Esophagus muscularis mucosa (tissue), 4 donors: Measurements from ENCODE around the gene FPR3. TPM values are rescaled to one million over a fixed set of nuclear protein-coding genes. Genes with fewer than 3 reads are reported as not detected.
A peak's percentile ranks its signal among the peaks of the same experiment; 100 is the strongest.

Experiments used
- DNase-seq: peaks from one replicate; pipeline ENCODE4 v3.0.0-alpha.2; 2017; ENCODE audit errors: extremely low spot score
- H3K27ac ChIP-seq, 4 donors: fragments of 200-600 bp; sonication (generic); replicated peaks in 1 of 4; 1 replicate in 3 of 4; 2 replicates in 1 of 4; pipeline ENCODE4 v1.5.1; 2016 to 2019; ENCODE audit warnings: mild to moderate bottlenecking in 1 of 4
- H3K27me3 ChIP-seq, 4 donors: fragments of 200-600 bp; sonication (generic); one replicate each; pipeline versions ENCODE4 v1.5.1 to v1.6.0; 2016 to 2019
- H3K36me3 ChIP-seq, 4 donors: fragments of 200-600 bp; sonication (generic); one replicate each; pipeline ENCODE4 v1.5.1; 2016 to 2019
- H3K4me1 ChIP-seq, 4 donors: fragments of 200-600 bp; sonication (generic); one replicate each; pipeline ENCODE4 v1.5.1; 2016 to 2019
- H3K4me3 ChIP-seq, 4 donors: fragments of 200-600 bp; sonication (generic); 1 replicate in 2 of 4; 2 replicates in 2 of 4; pipeline ENCODE4 v1.5.1; 2016 to 2019; ENCODE audit warnings: mild to moderate bottlenecking in 4 of 4, moderate library complexity in 1 of 4
- H3K9me3 ChIP-seq, 4 donors: fragments of 200-600 bp; sonication (generic); 1 replicate in 3 of 4; 2 replicates in 1 of 4; pipeline ENCODE4 v1.5.1; 2016 to 2019
- EP300 ChIP-seq: sonication (generic); formaldehyde crosslinking; IDR thresholded peaks from one replicate; pipeline ENCODE4 v1.6.1; 2017; ENCODE audit warnings: antibody characterized with exemption
- POLR2A ChIP-seq: fragments of 450-650 bp; IDR thresholded peaks from one replicate; pipeline ENCODE4 v1.6.1; 2017; ENCODE audit warnings: antibody characterized with exemption, moderate library complexity, mild to moderate bottlenecking, low read depth
- POLR2AphosphoS5 ChIP-seq, 2 donors: sonication (generic); formaldehyde crosslinking; IDR thresholded peaks; one replicate each; pipeline ENCODE4 v1.6.1; 2017; ENCODE audit warnings: antibody characterized with exemption in 2 of 2
- WGBS: methylation state at CpG from one replicate; pipeline ENCODE4 v1.1.5; 2018; 5-methylcytosine and 5-hydroxymethylcytosine counted together
- intact Hi-C: fragments of 100-400 bp; cut with DNase I; formaldehyde crosslinking; loops from one replicate; pipeline ENCODE4 v1.15.1; 2023
- total RNA-seq, 4 donors: library from RNA; depleted of rRNA; stranded (reverse); fragments of >200 nt; gene quantifications; one replicate each; pipeline versions ENCODE4 v1.1.0 to v1.2.1, GENCODE V29; 2016
- TF ChIP-seq, protein P1 (sequence below), 3 experiments: fragments of 200-600 bp in 2 of 3; fragments of 450-650 bp in 1 of 3; sonication (generic) in 2 of 3; IDR thresholded peaks; one replicate each; pipeline ENCODE4 v1.5.1; 2017 to 2019; ENCODE audit warnings: antibody characterized with exemption in 3 of 3, mild to moderate bottlenecking in 2 of 3, moderate library complexity in 1 of 3

Gene FPR3
- total RNA-seq, 4 donors from 2014 or later, result 4.0 to 9.9 (median 6.8) TPM

DNA sequence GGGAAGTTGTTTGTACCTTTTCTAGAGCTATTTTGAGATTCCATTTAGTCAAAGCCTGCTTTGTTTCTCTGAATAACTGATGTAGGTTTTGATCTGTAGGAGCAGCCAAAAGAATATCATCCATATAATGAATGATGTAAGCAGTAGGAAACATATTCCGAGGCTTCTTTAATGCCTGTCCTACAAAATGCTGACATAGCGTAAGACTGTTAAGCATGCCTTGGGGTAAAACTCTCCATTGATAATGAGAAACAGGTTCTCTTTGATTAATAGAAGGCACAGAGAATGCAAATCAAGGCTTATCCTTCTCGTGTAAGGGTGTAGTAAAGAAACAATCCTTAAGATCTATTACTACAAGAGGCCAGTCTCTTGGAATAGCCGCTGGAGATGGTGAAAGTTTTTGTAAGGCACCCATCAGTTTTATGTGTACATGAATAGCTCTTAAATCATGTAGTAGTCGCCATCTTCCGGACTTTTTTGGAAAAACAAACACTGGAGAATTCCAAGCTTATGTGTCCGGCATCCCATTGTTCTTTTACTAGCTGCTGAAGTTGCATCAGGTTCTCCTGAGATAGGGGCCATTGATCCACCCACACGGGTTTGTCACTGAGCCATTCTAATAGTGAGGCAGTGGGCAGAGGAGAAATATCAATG is 13.5 kb downstream of the FPR3 start:
- intact Hi-C loops, result no loop called here
- no peak for TF ChIP-seq EP300
- no peak for TF ChIP-seq POLR2AphosphoS5 (IDR thresholded peaks at IDR 0.05)
- no peak for TF ChIP-seq POLR2A
- TF ChIP-seq, protein P1, sequence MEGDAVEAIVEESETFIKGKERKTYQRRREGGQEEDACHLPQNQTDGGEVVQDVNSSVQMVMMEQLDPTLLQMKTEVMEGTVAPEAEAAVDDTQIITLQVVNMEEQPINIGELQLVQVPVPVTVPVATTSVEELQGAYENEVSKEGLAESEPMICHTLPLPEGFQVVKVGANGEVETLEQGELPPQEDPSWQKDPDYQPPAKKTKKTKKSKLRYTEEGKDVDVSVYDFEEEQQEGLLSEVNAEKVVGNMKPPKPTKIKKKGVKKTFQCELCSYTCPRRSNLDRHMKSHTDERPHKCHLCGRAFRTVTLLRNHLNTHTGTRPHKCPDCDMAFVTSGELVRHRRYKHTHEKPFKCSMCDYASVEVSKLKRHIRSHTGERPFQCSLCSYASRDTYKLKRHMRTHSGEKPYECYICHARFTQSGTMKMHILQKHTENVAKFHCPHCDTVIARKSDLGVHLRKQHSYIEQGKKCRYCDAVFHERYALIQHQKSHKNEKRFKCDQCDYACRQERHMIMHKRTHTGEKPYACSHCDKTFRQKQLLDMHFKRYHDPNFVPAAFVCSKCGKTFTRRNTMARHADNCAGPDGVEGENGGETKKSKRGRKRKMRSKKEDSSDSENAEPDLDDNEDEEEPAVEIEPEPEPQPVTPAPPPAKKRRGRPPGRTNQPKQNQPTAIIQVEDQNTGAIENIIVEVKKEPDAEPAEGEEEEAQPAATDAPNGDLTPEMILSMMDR (IDR thresholded peaks at IDR 0.05), result no peak
- 74% methylated on average over 8 of the region's 8 CpGs for WGBS

DNA sequence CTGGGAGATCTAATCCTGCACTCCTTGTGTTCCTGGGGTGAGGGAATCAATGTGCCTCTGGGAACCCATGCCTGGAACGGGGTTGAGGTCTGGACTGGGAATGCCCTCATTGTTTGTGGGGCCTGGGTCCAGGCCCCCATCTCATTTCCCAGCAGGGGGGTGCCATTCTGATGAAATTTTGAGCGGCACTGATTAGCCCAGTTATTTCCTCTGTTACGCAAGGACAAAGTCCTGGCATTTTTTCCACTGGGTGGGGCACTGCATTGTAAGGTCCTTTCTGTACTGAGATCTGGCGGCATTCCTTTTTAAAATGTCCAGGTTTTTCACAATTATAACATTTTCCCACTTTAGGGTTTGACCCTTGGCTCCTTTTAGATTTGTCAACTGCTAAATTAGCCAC is 14.8 kb downstream of the FPR3 start:
- Histone ChIP-seq H3K4me3 (no peak overlapping the region), H3K27me3 (no peaks in the 10 kb centered on the region), H3K9me3 (no peaks in the 10 kb centered on the region), H3K36me3 (no peaks in the 10 kb centered on the region), H3K27ac (no peak overlapping the region), H3K4me1 (peaks cover 0 to 9% (median 4%) of the 10 kb centered on the region in 4 donors)
- 50% methylated on average over 4 of the region's 4 CpGs for WGBS
- DNase-seq, result no peak
- intact Hi-C loops, result no loop called here
- TF ChIP-seq EP300, result no peak
- no peak for TF ChIP-seq POLR2A
- no peak for TF ChIP-seq POLR2AphosphoS5 (IDR thresholded peaks at IDR 0.05)
- TF ChIP-seq, protein P1 (IDR thresholded peaks at IDR 0.05), result no peak

More for the DNA sequence above, 13.5 kb downstream of the FPR3 start:
- no peak overlapping the region for H3K4me3 ChIP-seq
- H3K27me3 ChIP-seq, result no peaks in the 10 kb centered on the region
- H3K27ac ChIP-seq, result no peak overlapping the region
- H3K9me3 ChIP-seq, result no peaks in the 10 kb centered on the region
- no peak for DNase-seq
- peaks cover 0 to 9% (median 4%) of the 10 kb centered on the region in 4 donors for H3K4me1 ChIP-seq
- no peaks in the 10 kb centered on the region for H3K36me3 ChIP-seq

DNA sequence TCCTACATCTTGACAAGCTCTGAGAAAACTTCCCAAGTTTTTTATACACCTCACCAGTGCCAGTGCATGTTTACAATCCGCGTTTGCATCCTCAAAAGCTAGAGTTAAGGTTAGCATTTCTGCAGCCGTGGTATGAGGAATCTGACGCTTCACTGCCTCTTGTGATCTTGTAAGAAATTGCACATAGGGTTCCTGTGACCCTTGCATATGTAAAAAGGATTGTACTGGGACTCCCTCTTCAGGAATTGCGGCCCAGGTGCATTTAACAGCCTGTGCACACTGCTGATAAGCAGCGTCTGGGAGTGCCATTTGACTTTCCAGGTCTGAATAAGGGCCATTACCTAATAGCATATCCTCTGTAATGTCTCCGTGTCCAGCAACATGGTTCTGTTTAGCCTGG is 15.3 kb downstream of the FPR3 start:
- H3K27me3 ChIP-seq, result no peaks in the 10 kb centered on the region
- intact Hi-C loops, result no loop called here
- no peaks in the 10 kb centered on the region for H3K36me3 ChIP-seq
- H3K27ac ChIP-seq, result no peak overlapping the region
- no peak for DNase-seq
- 87% methylated on average over 7 of the region's 7 CpGs for WGBS
- TF ChIP-seq, protein P1 (IDR thresholded peaks at IDR 0.05), result peak in 1 of 3 experiments; percentile 10
- no peak for TF ChIP-seq EP300
- peaks cover 0 to 9% (median 4%) of the 10 kb centered on the region in 4 donors for H3K4me1 ChIP-seq
- no peak overlapping the region for H3K4me3 ChIP-seq
- H3K9me3 ChIP-seq, result no peaks in the 10 kb centered on the region

DNA sequence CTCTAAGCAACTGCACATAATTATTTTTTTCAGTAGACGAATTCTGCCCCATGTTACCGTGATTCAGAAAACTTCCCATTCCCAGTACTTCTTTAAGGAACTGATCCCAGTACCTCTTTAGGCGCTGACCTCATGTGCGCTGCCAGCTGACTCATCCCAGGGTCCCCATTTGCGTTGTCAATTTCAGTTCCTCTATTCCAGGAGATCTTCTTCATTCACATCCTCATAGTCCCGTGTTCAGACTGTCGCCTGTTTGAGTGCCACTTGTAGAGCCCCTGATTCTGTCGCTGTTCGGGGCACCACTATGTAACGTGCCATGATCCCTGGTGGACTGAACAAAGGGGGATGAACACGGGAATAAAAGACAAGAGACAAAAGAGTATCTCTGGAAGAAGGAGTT is 16.4 kb downstream of the FPR3 start:
- intact Hi-C loops, result no loop called here
- Histone ChIP-seq H3K27ac (peak overlapping the region in 1 of 4 donors; percentile 45), H3K27me3 (no peaks in the 10 kb centered on the region), H3K36me3 (no peaks in the 10 kb centered on the region), H3K9me3 (no peaks in the 10 kb centered on the region), H3K4me3 (no peak overlapping the region), H3K4me1 (peaks cover 0 to 9% (median 4%) of the 10 kb centered on the region in 4 donors)
- no peak for DNase-seq
- TF ChIP-seq EP300 (no peak), POLR2A (no peak), POLR2AphosphoS5 (IDR thresholded peaks at IDR 0.05) (peak in 1 of 2 donors; percentile 41)
- TF ChIP-seq, protein P1 (IDR thresholded peaks at IDR 0.05), result no peak
- WGBS, result 83% methylated on average over 11 of the region's 11 CpGs

DNA sequence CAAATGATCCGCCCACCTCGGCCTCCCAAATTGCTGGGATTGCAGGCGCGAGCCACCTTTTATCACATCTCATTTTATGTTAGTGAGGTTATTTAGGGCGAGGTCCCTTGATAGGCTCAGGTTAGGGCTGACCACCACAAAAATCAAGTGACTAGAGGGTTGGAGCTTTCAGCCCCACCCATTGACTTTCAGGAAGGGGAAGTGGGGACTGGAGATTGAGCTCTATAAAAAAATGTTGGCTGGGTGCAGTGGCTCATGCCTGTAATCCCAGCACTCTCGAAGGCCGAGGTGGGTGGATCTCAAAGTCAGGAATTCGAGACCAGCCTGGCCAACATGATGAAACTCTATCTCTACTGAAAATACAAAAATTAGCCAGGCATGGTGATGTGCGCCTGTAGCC is 20.1 kb downstream of the FPR3 start:
- 91% methylated on average over 9 of the region's 9 CpGs for WGBS

More for the DNA sequence above, 20.1 kb downstream of the FPR3 start:
- intact Hi-C loops, result no loop called here
- Histone ChIP-seq H3K4me3 (no peak overlapping the region), H3K27ac (no peak overlapping the region), H3K27me3 (no peaks in the 10 kb centered on the region), H3K36me3 (no peaks in the 10 kb centered on the region), H3K4me1 (peaks cover 0 to 4% (median 0%) of the 10 kb centered on the region in 4 donors), H3K9me3 (no peaks in the 10 kb centered on the region)
- no peak for DNase-seq
- TF ChIP-seq, protein P1 (IDR thresholded peaks at IDR 0.05), result no peak
- TF ChIP-seq POLR2AphosphoS5 (IDR thresholded peaks at IDR 0.05) (no peak), EP300 (no peak), POLR2A (no peak)
